ENCODE data around the gene MYOM1. TPM values are rescaled to one million over a fixed set of nuclear protein-coding genes. Genes with fewer than 3 reads are reported as not detected.

MYOM1 gene
- total RNA-seq, 4 donors from 2014 or later, result 3.1 to 15.8 (median 9.0) TPM

DNA sequence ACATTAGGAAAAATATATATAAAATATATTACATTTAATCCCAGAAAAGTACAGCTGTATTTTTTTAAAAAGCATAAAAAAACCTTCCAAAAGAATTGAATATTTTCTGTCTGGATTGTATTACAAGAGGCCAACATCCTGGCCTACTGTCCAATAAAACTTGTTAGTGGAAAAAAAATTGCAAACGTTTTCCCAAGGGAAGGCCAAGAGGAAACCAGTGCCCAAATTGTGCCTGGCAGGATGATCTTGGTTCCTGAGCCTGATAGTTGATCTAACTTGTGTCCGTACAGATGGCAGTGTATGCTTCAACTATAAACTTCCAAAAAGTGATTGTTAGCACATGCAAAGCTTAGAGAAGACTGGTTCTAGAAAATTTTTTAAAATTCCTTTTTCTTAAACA is 116.2 kb downstream of the MYOM1 start:
- no peaks in the 10 kb centered on the region for H3K9me3 ChIP-seq
- no peaks in the 10 kb centered on the region for H3K36me3 ChIP-seq
- TF ChIP-seq, protein P1, sequence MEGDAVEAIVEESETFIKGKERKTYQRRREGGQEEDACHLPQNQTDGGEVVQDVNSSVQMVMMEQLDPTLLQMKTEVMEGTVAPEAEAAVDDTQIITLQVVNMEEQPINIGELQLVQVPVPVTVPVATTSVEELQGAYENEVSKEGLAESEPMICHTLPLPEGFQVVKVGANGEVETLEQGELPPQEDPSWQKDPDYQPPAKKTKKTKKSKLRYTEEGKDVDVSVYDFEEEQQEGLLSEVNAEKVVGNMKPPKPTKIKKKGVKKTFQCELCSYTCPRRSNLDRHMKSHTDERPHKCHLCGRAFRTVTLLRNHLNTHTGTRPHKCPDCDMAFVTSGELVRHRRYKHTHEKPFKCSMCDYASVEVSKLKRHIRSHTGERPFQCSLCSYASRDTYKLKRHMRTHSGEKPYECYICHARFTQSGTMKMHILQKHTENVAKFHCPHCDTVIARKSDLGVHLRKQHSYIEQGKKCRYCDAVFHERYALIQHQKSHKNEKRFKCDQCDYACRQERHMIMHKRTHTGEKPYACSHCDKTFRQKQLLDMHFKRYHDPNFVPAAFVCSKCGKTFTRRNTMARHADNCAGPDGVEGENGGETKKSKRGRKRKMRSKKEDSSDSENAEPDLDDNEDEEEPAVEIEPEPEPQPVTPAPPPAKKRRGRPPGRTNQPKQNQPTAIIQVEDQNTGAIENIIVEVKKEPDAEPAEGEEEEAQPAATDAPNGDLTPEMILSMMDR (IDR thresholded peaks at IDR 0.05), result no peak
- TF ChIP-seq POLR2A (IDR thresholded peaks at IDR 0.05), result no peak
- no peak overlapping the region for H3K27ac ChIP-seq
- H3K27me3 ChIP-seq, result no peaks in the 10 kb centered on the region
- no peak for DNase-seq
- H3K4me1 ChIP-seq, result no peaks in the 10 kb centered on the region
- intact Hi-C loops (cut with DNase I; ENCODE audit: low total_unique reads), result no loop called here
- no peak overlapping the region for H3K4me3 ChIP-seq

DNA sequence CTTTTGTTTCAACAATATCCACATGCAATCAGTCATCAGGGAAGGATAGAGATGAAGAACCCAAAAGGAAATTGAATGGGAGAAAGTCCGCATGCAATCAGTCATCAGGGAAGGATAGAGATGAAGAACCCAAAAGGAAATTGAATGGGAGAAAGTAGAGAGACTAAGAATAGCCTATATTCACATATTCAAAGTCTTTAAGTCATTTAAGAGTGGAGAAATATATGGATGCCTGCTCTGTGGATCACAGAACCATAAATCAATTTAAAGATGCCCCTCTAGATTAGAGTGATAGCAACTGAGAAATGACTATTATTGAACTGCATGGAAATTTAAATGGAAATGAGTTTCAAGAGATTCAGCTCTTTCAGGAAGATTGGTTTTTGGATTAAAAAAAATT is 116.8 kb downstream of the MYOM1 start:
- intact Hi-C loops (cut with DNase I; ENCODE audit: low total_unique reads), result no loop called here
- TF ChIP-seq, protein P1 (IDR thresholded peaks at IDR 0.05), result no peak
- no peak for TF ChIP-seq POLR2A (IDR thresholded peaks at IDR 0.05)
- Histone ChIP-seq H3K4me3 (no peak overlapping the region), H3K4me1 (no peaks in the 10 kb centered on the region), H3K36me3 (no peaks in the 10 kb centered on the region), H3K27ac (no peak overlapping the region), H3K9me3 (no peaks in the 10 kb centered on the region), H3K27me3 (no peaks in the 10 kb centered on the region)
- no peak for DNase-seq

DNA sequence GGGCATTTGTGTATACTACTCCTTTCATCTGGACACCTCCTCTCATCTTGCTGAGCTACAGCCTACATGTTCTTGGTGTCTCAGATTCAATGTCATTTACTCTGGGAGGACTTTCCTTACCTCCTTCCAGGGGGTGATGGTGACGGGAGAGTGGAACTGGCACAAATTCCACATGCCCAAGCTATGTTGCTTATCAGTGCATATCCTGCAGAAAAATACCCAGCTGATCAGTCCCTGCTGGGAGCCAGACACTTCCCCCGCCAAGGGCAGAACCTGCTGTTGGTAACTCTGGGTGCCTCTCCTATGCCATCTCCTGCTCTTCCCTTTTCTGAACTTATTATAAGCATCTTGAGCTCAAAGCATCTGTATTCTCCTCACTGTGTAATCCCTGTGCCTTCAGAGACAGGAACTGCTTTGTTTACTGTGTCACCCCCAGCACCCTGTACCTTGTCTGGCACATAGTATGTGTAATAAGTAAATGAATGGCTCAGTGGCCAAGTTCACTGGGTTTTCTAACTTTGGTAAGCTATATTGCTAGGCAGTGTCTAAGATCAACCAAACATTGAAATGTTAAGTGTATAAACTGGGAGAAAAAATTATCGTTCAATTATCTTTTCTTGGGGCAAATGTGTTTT is 119.2 kb downstream of the MYOM1 start:
- no peak for TF ChIP-seq POLR2A (IDR thresholded peaks at IDR 0.05)
- TF ChIP-seq, protein P1 (IDR thresholded peaks at IDR 0.05), result no peak

DNA sequence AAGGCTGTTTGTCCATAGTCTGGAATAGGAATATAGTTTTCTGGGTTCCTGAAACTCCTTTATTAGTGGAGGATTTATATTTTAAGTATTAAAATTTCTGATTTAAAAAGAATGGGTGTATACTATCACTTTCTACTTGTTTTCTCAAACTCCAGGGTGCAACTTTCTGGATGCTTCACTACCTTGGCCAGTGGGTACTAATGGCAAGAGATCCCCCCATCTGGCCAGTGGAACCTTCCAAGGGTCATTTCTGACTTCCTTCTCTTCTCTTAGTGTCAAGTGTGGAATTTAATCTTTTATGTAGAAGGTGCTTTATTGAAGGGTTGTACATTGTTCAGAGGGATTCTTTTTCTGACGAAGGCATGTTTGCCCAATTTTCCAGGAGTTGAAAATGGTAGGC is 120.4 kb downstream of the MYOM1 start:
- intact Hi-C loops (cut with DNase I; ENCODE audit: low total_unique reads), result no loop called here
- Histone ChIP-seq H3K4me3 (no peak overlapping the region), H3K9me3 (no peaks in the 10 kb centered on the region), H3K27ac (no peak overlapping the region), H3K27me3 (no peaks in the 10 kb centered on the region), H3K4me1 (no peaks in the 10 kb centered on the region), H3K36me3 (no peaks in the 10 kb centered on the region)
- no peak for DNase-seq
- TF ChIP-seq, protein P1 (IDR thresholded peaks at IDR 0.05), result no peak
- TF ChIP-seq POLR2A (IDR thresholded peaks at IDR 0.05), result no peak

More for the DNA sequence above, 119.2 kb downstream of the MYOM1 start:
- H3K36me3 ChIP-seq, result no peaks in the 10 kb centered on the region
- no peak overlapping the region for H3K4me3 ChIP-seq
- H3K27ac ChIP-seq, result no peak overlapping the region
- no peaks in the 10 kb centered on the region for H3K27me3 ChIP-seq
- H3K9me3 ChIP-seq, result no peaks in the 10 kb centered on the region
- no peaks in the 10 kb centered on the region for H3K4me1 ChIP-seq
- no peak for DNase-seq
- intact Hi-C loops (cut with DNase I; ENCODE audit: low total_unique reads), result no loop called here

DNA sequence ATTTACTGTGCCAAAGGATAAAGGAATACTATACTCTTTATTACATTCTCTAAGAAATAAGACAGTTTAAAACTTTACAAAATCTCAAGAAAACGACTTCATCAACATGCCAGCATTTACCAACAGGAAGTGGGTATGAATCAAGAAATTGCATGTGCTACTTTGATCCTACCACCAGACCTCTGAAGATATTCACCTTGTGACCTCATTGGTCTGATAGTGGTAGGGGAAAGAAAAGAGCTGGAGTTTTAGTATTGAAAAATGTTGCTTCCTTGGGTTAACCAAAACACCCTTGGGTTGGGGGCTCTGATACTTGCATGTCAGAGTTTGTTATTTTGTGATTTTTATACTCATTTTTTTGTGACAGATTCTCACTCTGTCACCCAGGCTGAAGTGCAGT is 122.7 kb downstream of the MYOM1 start:
- TF ChIP-seq, protein P1 (IDR thresholded peaks at IDR 0.05), result no peak
- TF ChIP-seq POLR2A (IDR thresholded peaks at IDR 0.05), result no peak
- H3K36me3 ChIP-seq, result no peaks in the 10 kb centered on the region
- H3K27ac ChIP-seq, result no peak overlapping the region
- no peaks in the 10 kb centered on the region for H3K4me1 ChIP-seq
- H3K9me3 ChIP-seq, result no peaks in the 10 kb centered on the region
- intact Hi-C loops (cut with DNase I; ENCODE audit: low total_unique reads), result no loop called here
- no peak overlapping the region for H3K4me3 ChIP-seq
- H3K27me3 ChIP-seq, result no peaks in the 10 kb centered on the region
- DNase-seq, result no peak

All from uterus (tissue), 4 donors.